ENCODE measurements around the gene HELZ.
A peak's percentile ranks its signal among the peaks of the same experiment; 100 is the strongest.
"Not testable (repeated sequence)": the region's sequence is repeated elsewhere in the genome, so short reads cannot be mapped to it uniquely, and the experiment has no call there.

The HELZ gene

DNA sequence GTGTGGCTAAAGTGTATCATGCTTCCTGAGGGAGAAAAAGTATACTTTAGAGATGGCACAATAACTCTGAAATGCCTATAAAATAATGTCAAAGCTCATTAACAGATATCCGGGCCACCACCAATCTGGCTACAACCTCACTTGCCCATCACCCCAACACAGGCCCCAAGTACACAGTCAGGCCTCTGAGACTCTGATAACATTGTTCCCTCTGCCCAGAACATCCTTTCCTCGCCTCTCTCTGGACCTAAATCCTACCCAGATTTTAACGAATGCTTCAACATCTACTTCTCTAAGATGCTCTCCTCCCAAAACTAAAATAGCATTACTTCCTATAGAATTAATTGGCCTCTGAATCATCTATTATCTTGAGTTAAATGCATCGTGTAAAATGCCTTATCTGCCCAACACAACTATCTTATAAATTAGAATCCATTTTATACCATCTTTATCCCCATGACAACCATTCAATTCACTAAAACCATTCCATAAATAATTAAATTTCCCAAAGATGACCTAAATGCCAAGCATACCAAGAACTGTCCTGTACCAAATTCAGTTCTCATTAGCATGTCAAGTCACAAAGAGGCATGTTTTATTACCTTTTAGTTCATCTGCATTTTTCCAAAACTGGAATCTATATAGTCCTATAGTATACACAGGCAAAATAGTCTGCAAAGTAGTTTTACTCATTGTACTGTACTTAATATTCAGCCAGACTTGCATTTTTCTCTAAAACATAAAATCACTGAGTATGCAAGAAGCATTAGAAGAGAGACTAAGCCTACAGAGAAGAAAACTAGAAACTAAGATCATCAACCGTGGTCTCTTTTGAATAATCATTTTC lies 15.7 kb downstream of the HELZ start:
- DNase-seq (ENCODE audit: low spot score), result no peak

DNA sequence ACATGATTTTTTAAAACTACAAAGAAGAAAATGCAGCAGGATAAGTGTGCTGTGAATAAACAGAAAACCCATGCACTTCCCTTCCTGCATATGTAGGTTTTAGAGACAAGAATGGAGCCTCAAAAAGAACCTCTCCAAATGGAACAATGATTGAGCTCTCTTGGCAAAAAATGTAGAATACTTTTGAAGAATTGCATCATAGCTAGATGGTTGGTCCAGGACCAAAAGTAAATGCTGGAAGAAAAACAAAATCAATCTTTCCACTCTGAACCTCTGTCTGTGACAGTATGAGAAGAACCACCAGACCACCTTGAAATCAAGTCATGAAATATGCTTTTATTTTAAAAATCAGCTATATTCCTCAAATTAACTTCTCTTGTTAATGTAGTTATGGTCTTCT lies 17.5 kb downstream of the HELZ start:
- DNase-seq (ENCODE audit: low spot score), result no peak

DNA sequence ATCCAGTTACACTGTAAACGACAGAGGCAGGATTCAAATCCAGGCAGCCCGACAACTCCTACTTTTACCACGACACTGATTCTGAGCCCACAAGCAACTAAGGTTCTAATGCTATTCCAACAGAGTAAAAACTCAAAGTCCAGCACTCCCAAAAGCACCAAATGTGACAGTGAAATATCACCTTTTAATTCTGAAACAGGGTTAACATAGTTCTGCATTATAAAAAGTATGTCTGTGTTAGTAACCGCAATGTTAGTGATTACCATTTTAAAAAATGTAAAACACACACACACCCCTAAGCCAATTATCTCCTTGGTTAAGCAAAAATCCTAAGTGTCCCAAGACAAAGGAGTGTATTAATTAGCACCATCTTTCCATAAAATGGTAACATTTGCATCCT lies 19.7 kb downstream of the HELZ start:
- DNase-seq (ENCODE audit: low spot score), result no peak

DNA sequence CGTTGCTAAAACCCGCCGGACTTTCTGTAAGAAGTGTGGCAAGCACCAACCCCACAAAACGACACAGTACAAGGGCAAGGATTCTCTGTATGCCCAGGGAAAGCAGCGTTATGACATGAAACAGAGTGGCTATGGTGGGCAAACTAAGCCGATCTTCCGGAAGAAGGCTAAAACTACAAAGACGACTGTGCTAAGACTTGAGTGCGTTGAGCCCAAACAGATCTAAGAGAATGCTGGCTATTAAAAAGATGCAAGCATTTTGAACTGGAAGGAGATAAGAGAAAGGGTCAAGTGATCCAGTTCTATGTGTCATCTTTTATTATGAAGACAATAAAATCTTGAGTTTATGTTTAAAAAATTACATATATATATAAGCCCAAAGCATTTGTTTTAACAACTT lies 20.3 kb downstream of the HELZ start:
- DNase-seq (ENCODE audit: low spot score), result no peak

DNA sequence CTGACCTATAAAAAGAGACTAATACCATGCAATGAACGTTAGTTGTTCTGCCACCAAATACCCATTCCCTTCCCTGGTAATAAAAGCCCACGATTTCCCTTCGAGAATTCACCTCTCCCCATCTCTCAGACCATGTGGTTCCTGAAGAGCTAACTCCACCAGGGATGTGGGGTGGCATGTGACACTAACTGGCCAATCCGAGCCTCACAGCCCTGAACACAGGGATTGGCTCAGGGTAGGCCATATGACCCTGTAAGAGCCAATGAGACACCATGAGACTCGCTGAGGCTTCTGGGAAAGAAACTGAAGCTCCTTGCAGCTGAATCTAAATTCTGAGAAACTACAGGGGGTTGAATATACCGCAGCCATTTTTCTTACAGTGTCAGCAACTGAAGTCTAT lies 21.1 kb downstream of the HELZ start:
- peak; percentile 27 for DNase-seq (ENCODE audit: low spot score)

DNA sequence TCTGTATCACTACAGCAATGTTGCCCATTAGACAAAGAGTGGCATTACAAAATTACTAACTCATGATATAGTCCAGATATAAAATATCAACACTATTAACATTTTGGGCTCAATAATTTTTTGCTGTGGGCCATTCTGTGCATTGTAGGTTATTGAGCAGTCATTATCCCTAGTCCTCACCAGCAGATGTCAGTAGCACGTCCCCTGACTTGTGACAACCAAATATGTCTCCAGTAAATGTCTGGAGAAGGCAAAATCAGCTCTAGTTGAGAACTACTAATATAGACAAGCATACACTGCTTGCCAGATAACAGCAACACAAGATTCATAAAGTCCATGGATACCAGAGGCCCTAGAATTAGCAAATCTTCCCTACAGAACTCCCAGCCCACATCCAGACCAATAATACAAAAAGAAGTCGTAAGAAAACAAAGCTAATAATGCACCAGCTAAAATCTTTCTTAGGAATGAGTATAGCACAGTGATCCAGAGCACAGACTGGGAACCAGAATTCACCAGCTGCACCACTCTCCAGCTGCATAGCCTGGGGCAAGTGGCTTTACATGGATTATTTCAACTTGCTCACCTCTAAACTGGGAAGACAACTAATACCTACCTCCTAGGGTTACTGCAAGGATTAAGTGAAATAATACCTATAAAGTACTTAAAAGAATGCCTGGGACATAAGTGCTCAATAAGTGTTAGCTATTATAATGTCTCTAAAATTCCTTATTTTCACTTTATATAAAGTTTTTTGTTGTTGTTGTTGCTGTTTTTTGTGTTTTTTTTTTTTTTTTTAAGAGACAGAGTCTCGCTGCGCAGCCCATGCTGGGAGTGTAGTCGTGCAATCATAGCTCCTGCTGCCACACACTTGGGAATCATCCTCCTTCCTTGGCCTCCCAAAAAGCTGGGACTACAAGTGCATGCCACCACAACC lies 23.7 kb downstream of the HELZ start:
- peak; percentile 45 for DNase-seq (ENCODE audit: low spot score)

DNA sequence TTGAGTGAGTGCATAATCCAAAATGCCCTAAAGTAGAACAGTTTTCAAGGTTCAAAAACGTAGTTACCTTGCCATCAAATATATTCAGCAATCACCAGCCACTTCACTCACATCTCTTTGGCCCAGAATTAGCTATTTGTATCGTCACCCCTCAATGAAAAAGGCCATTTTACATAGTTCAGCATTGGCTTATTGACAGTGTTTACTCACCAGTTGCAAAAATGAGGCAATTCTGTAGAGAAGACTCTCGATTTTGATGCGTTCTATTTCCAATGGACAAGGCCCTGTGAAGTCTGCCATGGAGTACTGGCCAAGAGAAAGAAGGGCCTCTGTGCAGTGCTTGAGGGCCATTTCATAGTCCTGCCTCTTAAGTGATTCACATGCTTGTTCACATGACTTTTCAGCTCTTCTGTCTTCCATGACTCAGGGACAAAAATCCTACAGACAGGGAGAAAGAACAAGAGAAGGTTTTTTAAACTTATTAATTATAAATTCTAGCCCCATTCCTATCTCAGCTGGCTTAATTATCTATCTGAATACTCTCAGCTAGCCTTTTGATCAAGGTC lies 26.5 kb downstream of the HELZ start:
- no peak for DNase-seq (ENCODE audit: low spot score)

DNA sequence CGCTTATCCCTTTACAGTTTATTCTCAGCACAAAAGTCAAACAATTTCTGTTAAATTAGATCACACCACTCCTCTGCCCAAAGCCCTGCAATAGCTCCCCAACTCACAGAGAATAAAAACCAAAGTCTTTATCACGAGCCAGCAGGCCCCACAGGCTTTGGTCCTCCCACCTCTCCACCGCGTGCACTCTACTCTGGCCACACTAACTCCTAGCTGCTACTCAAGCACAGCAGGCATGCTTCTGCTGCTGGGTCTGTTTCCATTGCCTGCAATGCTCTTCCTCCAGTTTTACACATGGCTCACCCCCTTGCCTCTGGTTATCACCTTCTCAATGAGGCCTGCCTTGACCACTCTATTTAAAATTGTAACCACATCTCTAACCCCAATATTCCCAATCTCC lies 27.6 kb downstream of the HELZ start:
- no peak for DNase-seq (ENCODE audit: low spot score)

DNA sequence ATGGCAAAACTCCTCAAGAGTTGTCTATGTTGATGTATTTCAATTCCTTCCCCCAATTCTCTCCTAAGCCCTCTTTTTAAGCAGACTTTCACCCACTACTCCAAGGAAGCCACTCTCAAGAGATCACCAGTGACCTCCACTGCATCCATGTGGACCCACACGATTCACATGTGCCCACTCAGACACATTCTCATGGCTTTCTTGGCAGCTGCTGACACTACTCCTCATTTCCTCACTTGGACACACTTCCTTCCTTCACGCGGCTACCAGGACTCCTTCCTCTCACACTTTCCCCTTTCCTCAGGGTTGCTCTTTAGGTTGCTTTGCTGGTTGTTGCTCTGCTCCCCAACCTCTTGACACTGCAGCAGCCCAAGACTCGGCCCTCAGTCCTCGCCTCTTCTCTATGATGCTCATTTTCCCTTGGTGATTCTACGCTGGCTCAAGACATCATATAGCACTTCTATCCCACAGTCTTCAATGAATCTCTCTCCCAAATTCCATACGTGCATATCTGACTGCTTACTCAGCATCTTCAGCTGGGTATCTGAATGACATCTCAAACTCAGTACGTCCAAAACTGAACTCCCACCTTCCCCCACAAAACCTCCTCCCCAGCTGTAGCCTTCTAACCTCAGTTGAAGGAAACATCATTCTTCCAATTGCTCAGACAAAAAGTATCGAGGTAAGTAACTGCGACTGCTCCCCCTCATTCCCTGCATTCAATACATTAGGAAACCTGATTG lies 28.2 kb downstream of the HELZ start:
- no peak for DNase-seq (ENCODE audit: low spot score)

DNA sequence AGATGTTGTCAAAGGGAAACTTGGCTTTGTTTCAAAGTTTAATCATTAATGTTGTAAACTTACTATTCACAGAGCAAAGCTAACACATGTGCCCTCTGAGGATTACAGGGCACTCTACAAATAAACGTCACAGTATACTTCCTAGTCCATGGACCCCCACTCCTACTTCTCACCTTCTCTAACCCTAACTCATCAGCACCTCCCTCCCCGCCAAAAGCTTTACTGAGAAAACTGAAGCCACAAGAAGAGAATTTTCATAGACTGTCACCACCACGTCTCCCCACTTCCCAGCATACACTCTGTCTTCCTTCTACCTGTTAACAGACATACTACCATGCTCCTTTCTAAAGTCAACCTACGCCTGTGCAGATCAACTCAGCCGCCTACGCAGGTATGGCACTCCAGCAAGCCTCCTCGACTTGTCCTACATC lies 29.0 kb downstream of the HELZ start:
- DNase-seq (ENCODE audit: low spot score), result no peak

DNA sequence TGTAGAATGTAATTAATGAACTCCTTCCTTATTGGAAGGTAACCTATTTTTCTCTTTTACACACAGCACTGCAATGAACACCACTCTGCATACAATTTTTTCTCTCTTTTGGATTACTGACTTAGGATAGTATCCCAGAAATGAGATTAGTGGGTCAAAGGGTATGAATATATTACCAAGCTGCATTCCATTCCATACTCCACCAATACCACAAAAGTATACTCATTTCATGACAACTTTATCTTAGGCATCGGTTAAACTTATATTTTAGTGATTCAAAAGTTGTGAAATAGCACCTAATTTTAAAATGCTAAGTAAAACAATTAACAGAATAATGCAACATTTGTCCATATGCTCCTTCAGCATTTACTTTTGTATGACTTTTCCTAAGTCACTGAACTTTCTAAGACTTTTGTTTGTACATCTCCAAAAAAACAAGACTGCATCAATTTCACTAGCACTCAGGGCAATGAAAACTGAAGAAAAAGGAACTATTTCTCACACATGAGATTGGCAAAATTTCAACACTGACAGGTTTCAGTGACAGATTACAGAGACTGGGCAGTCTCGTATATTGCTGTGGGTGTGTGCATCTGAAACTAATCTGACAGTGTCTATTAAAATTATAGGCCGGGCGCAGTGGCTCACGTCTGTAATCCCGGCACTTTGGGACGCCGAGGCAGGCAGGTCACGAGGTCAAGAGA lies 32.1 kb downstream of the HELZ start:
- DNase-seq (ENCODE audit: low spot score), result no peak

DNA sequence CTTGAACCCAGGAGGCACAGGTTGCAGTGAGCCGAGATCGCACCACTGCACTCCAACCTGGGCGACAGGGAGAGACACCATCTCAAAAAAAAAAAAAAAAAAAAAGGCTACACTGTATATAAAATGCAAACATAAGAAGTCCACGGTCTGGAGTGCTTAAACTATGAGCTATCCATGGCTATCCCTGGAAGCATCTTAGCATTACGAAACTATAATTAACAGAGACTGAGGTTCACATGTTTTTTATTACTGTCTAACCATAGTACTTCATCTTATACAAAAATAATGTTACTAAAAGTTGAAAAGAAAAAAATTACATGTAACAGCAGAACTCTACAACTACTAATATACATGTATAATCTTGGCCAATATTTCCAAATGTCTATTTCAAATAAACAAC lies 32.8 kb downstream of the HELZ start:
- no peak for DNase-seq (ENCODE audit: low spot score)

DNA sequence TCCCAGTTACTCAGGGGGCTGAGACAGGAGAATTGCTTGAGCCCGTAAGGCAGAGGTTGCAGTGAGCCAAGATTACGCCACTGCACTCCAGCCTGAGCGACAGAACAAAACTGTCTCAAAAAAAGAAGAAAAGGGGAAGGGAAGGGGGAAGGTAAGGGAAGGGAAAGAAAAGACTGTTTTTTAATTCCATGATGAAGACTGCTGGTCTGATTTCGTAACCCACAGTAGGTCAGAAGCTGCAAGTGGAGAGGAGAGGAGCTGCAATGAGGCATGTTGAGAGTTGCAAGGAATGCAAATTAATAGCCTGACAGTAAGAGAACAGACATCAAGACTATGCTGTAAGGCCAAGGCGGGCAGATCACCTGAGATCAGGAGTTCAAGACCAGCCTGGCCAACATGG lies 33.3 kb downstream of the HELZ start:
- no peak for DNase-seq (ENCODE audit: low spot score)

DNA sequence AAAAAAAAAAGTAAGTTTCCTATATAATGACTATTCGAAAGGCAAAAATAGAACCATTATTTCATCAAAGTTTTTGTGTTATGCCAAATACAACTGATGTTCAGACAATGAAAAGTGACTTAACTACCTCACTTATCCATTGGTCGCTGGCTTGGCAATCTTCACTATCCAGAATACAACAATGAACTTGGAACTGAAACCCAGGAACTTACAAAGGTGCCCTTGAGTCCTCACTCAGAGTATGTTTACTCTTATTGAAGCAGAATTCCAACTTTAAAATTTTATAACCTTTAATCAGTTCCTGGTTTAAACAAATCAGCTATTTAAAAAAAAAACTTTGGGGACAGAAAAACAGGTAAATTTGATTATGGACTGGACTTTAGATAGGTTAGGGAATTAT lies 34.1 kb downstream of the HELZ start:
- DNase-seq (ENCODE audit: low spot score), result no peak

DNA sequence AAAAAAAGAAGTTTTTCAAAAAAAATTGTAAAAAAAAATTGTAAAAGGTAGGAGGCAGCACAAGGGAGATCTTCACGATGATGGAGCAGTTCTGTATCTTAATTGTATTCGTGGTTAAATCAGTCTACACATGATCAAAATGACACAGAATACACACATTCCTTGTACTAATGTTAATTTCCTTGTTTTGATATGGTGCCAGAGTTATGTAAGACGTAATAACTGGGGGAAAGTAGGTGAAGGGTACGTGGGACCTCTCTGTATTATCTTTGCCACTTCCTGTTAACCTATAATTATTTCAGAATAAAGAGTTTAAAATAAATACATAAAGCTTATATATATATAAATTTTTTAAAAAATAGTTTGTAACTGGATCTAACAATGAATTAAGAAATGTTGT lies 36.8 kb downstream of the HELZ start:
- no peak for DNase-seq (ENCODE audit: low spot score)

DNA sequence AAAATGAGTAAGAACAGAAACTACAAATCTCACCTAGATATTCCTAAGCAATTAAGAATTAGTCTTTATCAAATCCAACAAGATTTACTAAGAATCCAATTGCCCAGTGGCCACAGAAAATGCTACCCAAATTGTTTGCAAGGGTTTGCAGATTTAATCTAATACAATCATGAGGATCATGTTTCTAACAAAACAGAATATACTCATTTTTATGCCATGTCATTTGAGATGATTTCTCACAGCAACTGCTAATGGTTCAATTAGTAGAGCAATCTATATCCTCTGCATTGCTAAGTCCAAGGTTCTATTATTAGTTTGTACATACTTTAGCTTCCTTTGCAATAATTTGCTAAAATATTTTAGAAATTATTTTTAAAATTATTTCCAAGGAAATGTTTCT lies 41.2 kb downstream of the HELZ start:
- DNase-seq (ENCODE audit: low spot score), result no peak

DNA sequence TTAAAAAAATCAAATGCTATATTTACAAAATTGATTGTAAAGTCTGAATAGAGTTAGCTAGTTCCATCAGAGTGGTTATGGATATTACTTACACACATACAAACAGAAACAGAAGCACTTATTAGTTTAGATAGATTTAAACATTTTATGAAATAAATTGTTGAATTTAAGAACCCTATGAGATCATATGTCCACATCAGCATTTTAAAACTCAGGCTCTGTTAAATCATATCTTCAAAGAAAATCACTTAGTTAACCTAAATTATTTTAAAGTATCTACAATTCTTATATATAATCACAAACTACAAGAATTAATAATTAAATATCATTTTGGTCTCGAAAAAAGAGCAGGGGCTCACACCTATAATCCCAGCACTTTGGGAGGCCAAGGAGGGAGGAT lies 42.5 kb downstream of the HELZ start:
- DNase-seq (ENCODE audit: low spot score), result no peak

DNA sequence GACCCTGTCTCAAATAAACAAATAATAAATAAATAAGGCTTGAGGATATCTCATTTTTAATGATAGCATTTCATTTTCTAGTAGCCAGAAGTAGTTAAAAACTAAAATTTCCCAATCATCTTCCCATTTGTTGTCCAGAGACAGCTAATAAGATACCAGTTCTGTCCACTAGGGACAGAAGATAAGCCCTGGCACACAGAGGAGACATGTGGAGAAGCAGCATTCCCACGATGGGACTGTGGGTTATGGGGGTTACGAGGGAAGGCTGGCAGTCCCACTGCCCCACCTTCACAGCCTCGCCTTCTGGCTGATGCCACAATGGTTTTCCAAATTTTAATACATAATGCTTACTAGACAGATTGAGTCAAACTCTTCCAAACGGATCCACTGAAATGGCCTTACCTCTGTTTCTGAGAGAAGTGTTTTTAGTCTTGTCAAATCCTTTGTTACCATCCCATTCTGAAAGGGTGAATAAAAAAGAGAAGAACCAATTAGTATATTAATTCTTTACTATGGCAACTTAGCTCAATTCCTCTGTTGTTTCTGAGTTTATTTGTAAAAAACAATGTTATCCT lies 44.2 kb downstream of the HELZ start:
- DNase-seq (ENCODE audit: low spot score), result peak; percentile 54

DNA sequence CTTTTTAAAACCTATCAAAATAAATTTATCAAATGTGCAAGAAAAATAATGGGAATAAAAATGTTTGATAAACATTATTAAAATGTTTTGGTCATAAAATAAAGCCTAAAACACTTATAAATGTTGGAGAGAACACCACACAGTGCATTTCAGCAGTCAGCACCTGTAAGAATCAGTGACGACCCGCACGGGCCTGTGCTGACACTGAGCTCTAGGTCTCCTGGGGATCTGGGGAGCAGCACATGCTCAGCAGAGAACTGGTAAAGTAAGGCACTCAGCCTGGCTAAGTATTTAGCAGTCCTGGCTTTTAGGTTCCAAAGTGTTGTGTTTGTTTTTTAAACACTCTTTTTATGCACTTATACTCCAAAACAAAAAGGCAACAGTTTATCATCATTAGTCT lies 46.9 kb downstream of the HELZ start:
- no peak for DNase-seq (ENCODE audit: low spot score)

DNA sequence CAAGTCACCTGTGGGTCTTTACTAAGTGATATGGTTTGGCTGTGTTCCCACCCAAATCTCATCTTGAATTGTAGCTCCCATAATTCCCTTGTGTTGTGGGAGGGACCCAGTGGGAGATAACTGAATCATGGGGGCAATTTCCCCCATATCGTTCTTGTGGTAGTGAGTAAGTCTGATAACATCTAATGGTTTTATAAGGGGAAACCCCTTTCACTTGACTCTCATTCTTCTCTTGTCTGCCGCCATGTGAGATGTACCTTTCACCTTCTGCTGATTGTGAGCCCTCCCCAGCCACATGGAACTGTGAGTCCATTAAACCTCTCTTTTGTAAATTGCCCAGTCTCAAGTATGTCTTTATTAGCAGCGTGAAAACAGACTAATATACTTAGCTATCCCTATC lies 48.0 kb downstream of the HELZ start:
- DNase-seq (ENCODE audit: low spot score), result not testable (repeated sequence)

DNA sequence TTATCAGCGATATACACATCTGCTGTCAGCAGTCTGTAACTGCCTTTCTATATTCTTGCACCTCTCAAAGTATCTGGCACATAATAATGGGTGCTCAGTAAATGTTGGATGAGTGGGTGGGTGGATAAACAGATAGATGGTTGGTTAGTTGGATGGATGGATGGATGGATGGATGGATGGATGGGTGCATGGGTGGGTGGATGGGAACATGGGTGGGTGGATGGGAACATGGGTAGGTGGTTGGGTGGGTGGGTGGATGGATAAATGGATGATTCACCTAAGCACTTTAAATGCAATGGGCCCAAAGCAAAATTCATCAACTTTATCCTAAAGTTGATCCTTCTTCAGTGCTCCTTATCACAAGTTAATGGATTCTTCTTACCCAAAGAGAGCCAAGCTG lies 48.6 kb downstream of the HELZ start:
- DNase-seq (ENCODE audit: low spot score), result no peak
